GM18951 (cell line): ENCODE data around the gene ASB12.

Experiments used
- POLR2A ChIP-seq: IDR thresholded peaks from 4 replicates; pipeline ENCODE4 v1.6.1; 2011; ENCODE audit warnings: mild to moderate bottlenecking; ENCODE audit not compliant: insufficient read length, insufficient read depth; ENCODE audit errors: extremely low read depth
- in situ Hi-C: fragments of 300-500 bp; cut with MboI; formaldehyde crosslinking; loops from one replicate; pipeline ENCODE4 v1.12.0; 2022; ENCODE audit warnings: low sequenced_read_pairs, mixed read lengths, inconsistent platforms; ENCODE audit not compliant: unreplicated experiment

The ASB12 gene

DNA sequence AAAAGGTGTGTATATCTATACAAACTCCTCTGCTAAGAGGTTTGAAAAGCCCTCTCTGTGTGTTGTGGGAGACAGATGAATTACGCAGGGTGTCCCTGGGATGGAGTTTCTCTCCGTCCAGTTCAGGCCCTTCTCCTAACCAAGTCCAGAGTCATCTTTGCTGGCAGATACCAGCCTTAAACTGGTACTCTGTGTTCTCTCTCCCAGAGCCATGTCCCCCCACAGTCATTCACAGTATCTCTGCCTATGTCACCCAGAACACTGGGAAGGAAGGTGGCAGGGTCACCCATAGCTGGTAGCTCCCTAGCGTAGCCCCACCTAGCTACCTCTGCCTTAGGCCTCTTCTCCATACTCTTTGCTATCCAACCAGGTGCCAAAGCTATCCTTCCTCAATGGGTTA, 33.8 kb downstream of the ASB12 start:
- TF ChIP-seq POLR2A = no peak
- in situ Hi-C loops = no loop called here

- in situ Hi-C loops = no loop called here
- TF ChIP-seq POLR2A = no peak
These were observed 34.5 kb downstream of the ASB12 start for GRCh38 chrX:64195862-64196261.

DNA sequence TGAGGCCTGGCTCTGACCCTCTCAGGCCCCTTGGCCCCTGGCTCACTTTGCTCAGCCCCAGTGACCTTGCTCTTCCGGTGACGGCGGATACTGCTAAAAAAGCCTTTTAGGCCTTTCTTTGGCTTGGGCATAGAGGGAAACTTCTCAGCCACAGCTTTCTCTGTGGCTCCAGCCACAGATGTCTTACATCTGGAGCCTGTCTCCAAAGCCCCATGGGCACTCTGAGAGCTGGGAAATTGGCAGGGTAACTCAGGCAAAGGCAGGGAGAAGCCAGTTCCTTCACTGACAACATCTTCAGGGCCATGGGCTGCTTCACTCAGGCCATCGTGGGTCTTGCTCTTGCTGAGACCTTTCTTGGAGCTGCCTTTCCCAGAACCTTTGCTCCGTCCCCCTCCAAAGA, 37.7 kb downstream of the ASB12 start:
- TF ChIP-seq POLR2A = no peak

DNA sequence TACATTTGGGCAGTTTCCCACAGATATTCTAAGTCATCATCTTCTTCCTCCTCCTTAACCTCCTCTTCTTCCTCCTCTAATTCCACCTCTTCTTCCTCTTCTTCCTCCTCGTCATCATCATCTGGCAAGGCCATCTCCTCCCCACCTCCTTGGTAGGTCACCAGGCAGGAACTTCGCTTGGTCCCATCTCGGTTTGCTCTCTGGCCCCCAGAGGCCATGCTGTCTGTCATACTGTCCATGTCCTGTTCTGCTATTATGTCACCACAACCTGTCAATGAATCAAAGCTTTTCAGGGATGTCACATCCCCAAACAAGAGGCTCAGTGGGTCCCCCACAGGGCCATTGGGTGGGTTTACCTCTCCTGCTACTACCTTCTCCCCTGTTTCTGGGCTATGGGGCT, 38.4 kb downstream of the ASB12 start:
- in situ Hi-C loops = no loop called here
- TF ChIP-seq POLR2A = no peak

More for the DNA sequence above, 37.7 kb downstream of the ASB12 start:
- in situ Hi-C loops = no loop called here

GRCh38 chrX:64191281-64192010, 39.0 kb downstream of the ASB12 start:
- in situ Hi-C loops = no loop called here
- TF ChIP-seq POLR2A = no peak

- TF ChIP-seq POLR2A = no peak
- in situ Hi-C loops = no loop called here
These were observed 40.2 kb downstream of the ASB12 start for GRCh38 chrX:64190136-64190740.

- TF ChIP-seq POLR2A = no peak
- in situ Hi-C loops = no loop called here
These were observed 41.5 kb downstream of the ASB12 start for GRCh38 chrX:64188901-64189300.

- in situ Hi-C loops = no loop called here
These were observed 42.7 kb downstream of the ASB12 start for GRCh38 chrX:64187762-64188150.

DNA sequence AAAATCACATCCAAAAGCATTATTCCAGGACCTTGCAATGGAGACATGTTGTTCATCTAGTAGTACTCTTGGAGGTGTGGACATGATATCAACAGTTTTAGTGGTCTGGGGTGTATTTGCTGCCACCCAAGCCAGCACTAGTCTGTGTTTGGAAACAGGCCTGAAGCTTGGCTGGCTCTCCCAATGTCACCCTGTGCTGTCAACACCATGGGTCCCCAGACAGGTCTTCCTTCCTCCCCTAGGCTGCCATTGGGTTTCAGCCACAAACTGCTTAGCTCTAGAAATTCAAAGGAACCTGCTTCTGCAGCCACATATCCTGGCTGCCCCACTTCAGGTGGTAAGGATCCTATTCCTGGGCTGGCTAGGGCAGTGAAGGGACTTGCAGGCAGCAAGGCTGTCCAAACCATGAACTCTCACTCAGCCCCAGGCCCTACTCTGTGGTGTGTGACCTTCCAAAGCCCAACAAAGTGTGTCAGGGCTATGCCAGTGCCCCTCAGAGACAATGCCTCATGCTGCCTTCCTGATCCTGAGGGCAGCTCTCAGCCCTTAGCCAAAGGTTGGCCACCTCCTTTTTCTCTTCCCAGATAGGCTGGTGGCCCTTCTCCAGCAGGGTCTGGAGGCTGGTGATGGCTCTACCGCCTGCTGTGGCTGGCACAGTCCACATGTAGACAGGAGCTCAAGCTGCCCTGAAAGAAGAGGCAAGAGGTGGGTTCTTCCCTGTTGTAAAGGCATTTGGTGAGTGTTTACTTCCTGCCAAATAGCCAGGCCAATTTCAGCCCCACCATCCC, 43.2 kb downstream of the ASB12 start:
- in situ Hi-C loops = no loop called here
- no peak for TF ChIP-seq POLR2A

More at GRCh38 chrX:64187762-64188150, 42.7 kb downstream of the ASB12 start:
- no peak for TF ChIP-seq POLR2A

GRCh38 chrX:64184396-64184795, 46.0 kb downstream of the ASB12 start:
- TF ChIP-seq POLR2A = no peak
- in situ Hi-C loops = no loop called here

DNA sequence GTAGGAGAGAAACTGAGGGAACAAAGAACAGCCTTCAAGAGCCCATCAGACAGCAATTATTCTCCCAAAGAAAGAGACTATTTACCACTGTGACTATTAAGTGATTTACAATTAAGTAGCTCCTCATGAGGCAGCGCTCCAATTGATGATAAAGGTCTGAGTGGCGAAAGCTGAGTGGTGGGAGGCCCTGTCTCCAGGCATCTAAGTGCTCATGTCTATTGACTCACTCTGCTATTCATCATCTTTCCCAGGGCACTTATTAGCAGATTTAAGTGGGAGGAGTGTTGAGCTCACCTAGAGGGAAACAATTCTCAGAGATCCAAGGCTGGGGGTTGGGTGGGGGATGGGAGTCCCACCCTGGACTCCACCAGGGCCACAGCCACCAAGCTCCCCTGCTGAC, 48.2 kb downstream of the ASB12 start:
- in situ Hi-C loops = no loop called here
- no peak for TF ChIP-seq POLR2A

DNA sequence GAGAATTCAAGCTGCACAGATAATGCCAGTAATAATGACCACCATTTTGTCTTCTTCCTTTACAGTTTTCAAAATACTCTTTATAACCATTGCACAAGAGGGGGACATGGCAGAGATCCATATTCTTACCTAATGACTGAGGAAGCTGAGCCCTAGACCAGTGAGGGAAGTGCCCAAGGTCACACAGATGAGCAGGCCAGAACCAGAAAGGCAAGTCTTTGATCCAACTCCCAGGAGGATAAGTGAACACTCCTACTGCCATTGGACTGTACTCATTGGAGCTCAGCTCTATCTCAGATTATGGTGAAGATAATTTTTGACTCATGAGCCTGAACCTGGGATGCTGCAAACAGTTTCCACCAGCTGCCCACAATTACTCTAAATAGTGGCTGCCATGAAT, 53.5 kb downstream of the ASB12 start:
- in situ Hi-C loops = no loop called here
- TF ChIP-seq POLR2A = no peak
